Spleen (tissue), 7 donors: ENCODE data around the gene CDIP1.

Experiments used
- POLR2A ChIP-seq, 3 donors: fragments of 450-650 bp; IDR thresholded peaks; one replicate each; pipeline ENCODE4 v1.5.1; 2017; ENCODE audit warnings: antibody characterized with exemption in 3 of 3, mild to moderate bottlenecking in 1 of 3
- POLR2AphosphoS5 ChIP-seq, 3 donors: sonication (generic); formaldehyde crosslinking; IDR thresholded peaks; one replicate each; pipeline ENCODE4 v1.5.1; 2017; ENCODE audit warnings: antibody characterized with exemption in 3 of 3
- TF ChIP-seq, protein P1 (sequence below), 11 experiments: fragments of 200-600 bp in 7 of 11; fragments of 450-650 bp in 4 of 11; sonication (generic) in 4 of 11; IDR thresholded peaks in 8 of 11; conservative IDR thresholded peaks in 3 of 11; 1 replicate in 7 of 11; 2 replicates in 4 of 11; pipeline versions ENCODE4 v1.4.0 to v1.8.0; 2016 to 2021; ENCODE audit warnings: antibody characterized with exemption in 11 of 11, inconsistent platforms in 4 of 11, mild to moderate bottlenecking in 1 of 11
- donor health status: DM: no; HTN: no; CAD: no; lungs with moderate emphysema.
- donor health status: DM: no; HTN: no; CAD: no.
- donor health status: DM: no; HTN: no; CAD: no.

DNA sequence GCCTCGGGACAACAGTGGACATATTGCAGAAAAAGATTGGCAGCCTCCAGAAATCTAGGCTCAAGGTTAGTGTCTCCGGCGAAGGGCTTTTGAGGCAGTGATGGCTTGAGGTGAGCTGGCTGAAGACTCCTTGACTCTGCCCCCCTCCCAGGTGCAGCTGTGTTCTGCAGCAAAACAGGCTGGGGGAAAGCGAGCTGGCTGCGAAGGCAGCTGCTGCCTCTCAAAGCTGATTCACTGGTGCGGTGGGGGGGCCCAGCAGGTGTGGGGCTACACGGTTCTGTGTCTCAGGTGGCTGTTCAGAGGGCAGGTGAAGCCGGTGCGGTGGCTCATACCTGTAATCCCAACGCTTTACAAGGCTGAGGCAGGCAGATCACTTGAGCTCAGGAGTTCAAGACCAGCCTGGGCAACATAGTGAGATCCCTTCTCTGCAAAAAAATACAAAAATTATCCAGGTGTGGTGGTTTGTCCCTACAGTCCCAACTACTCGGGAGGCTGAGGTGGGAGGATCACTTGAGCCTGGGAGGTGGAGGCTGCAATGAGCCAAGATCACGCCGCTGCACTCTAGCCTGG lies 40.5 kb upstream of the CDIP1 start:
- TF ChIP-seq, protein P1, sequence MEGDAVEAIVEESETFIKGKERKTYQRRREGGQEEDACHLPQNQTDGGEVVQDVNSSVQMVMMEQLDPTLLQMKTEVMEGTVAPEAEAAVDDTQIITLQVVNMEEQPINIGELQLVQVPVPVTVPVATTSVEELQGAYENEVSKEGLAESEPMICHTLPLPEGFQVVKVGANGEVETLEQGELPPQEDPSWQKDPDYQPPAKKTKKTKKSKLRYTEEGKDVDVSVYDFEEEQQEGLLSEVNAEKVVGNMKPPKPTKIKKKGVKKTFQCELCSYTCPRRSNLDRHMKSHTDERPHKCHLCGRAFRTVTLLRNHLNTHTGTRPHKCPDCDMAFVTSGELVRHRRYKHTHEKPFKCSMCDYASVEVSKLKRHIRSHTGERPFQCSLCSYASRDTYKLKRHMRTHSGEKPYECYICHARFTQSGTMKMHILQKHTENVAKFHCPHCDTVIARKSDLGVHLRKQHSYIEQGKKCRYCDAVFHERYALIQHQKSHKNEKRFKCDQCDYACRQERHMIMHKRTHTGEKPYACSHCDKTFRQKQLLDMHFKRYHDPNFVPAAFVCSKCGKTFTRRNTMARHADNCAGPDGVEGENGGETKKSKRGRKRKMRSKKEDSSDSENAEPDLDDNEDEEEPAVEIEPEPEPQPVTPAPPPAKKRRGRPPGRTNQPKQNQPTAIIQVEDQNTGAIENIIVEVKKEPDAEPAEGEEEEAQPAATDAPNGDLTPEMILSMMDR (IDR thresholded peaks at IDR 0.05 in 8 of 11, conservative IDR thresholded peaks at IDR 0.05 in 3 of 11) = no peak
- TF ChIP-seq POLR2AphosphoS5 (IDR thresholded peaks at IDR 0.05) (no peak), POLR2A (IDR thresholded peaks at IDR 0.05) (no peak)
